Prostate gland (tissue), 2 donors: ENCODE data around the gene PDE8B.

Experiments used
- POLR2A ChIP-seq: fragments of 450-650 bp; IDR thresholded peaks from one replicate; pipeline ENCODE4 v1.6.1; 2016; ENCODE audit warnings: antibody characterized with exemption, mild to moderate bottlenecking
- POLR2AphosphoS5 ChIP-seq: sonication (generic); formaldehyde crosslinking; IDR thresholded peaks from one replicate; pipeline ENCODE4 v1.6.1; 2017; ENCODE audit warnings: antibody characterized with exemption
- TF ChIP-seq, protein P1 (sequence below), 4 experiments: fragments of 200-600 bp in 2 of 4; fragments of 450-650 bp in 2 of 4; sonication (generic) in 2 of 4; IDR thresholded peaks; 1 replicate in 3 of 4; 2 replicates in 1 of 4; pipeline ENCODE4 v1.5.1; 2016 to 2019; ENCODE audit warnings: antibody characterized with exemption in 4 of 4, mild to moderate bottlenecking in 2 of 4, moderate library complexity in 2 of 4

DNA sequence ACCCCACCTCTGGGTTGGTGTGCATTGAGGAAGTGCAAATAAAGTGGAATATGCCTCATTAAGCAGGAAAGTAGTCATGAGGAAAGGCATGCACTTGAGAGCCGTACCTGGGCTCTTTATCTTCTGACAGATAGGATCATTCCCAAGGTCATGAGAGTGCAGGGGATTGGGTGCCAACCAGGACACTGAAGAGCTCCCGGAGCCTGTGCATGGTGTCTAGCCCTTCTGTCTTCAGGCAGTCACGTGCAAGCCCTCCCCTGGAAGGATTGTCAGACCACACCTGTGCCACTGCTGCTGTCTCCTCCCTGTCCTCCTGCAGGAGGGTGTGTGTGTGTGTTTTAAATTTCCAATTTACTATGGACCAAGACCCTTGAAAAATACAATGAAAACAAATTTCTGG, 69.6 kb downstream of the PDE8B start:
- TF ChIP-seq, protein P1, sequence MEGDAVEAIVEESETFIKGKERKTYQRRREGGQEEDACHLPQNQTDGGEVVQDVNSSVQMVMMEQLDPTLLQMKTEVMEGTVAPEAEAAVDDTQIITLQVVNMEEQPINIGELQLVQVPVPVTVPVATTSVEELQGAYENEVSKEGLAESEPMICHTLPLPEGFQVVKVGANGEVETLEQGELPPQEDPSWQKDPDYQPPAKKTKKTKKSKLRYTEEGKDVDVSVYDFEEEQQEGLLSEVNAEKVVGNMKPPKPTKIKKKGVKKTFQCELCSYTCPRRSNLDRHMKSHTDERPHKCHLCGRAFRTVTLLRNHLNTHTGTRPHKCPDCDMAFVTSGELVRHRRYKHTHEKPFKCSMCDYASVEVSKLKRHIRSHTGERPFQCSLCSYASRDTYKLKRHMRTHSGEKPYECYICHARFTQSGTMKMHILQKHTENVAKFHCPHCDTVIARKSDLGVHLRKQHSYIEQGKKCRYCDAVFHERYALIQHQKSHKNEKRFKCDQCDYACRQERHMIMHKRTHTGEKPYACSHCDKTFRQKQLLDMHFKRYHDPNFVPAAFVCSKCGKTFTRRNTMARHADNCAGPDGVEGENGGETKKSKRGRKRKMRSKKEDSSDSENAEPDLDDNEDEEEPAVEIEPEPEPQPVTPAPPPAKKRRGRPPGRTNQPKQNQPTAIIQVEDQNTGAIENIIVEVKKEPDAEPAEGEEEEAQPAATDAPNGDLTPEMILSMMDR (IDR thresholded peaks at IDR 0.05) = no peak
- TF ChIP-seq POLR2A = no peak
- no peak for TF ChIP-seq POLR2AphosphoS5
